HEK293 (cell line): Measurements from ENCODE around the gene SOX13.

Experiments
- CTCF ChIP-seq: fragments of 450-650 bp; formaldehyde crosslinking; IDR thresholded peaks from 2 replicates; pipeline ENCODE4 v1.5.1; 2016; ENCODE audit warnings: missing biosample characterization, missing genetic modification characterization
- KLF9 ChIP-seq: fragments of 450-650 bp; formaldehyde crosslinking; IDR thresholded peaks from 2 replicates; pipeline ENCODE4 v1.5.1; 2016; ENCODE audit warnings: missing biosample characterization, missing genetic modification characterization, low read depth
- TRIM28 ChIP-seq: IDR thresholded peaks from 2 replicates; pipeline ENCODE4 v1.6.1; 2011; ENCODE audit warnings: low read length, control low read depth, borderline replicate concordance
- ZBTB7A ChIP-seq: fragments of 450-650 bp; formaldehyde crosslinking; IDR thresholded peaks from 2 replicates; pipeline ENCODE4 v1.5.1; 2016; ENCODE audit warnings: low read depth, missing biosample characterization, missing genetic modification characterization
- ZFP37 ChIP-seq: fragments of 450-650 bp; formaldehyde crosslinking; IDR thresholded peaks from 2 replicates; pipeline ENCODE4 v1.5.1; 2016; ENCODE audit warnings: missing biosample characterization, missing genetic modification characterization
- ZNF133 ChIP-seq: fragments of 450-650 bp; formaldehyde crosslinking; IDR thresholded peaks from 2 replicates; pipeline ENCODE4 v1.5.1; 2016; ENCODE audit warnings: missing biosample characterization, missing genetic modification characterization
- ZNF175 ChIP-seq: fragments of 450-650 bp; formaldehyde crosslinking; IDR thresholded peaks from 2 replicates; pipeline ENCODE4 v1.5.1; 2016; ENCODE audit warnings: missing biosample characterization, missing genetic modification characterization
- ZNF24 ChIP-seq: fragments of 450-650 bp; formaldehyde crosslinking; IDR thresholded peaks from 2 replicates; pipeline ENCODE4 v1.5.1; 2016; ENCODE audit warnings: missing biosample characterization, missing genetic modification characterization

- TF ChIP-seq KLF9, result no peak
- TF ChIP-seq ZNF133 (tag by site-specific recombination), result no peak
- no peak for TF ChIP-seq CTCF
- TF ChIP-seq ZFP37, result no peak
- no peak for TF ChIP-seq ZBTB7A
- no peak for TF ChIP-seq ZNF24 (tag by site-specific recombination)
- TF ChIP-seq TRIM28, result no peak
- TF ChIP-seq ZNF175 (tag by site-specific recombination), result no peak
These were observed 68.2 kb downstream of the SOX13 start for GRCh38 chr1:204141131-204141530.
